ENCODE measurements around the gene PPP1R16B.
A peak's percentile ranks its signal among the peaks of the same experiment; 100 is the strongest.

The PPP1R16B gene

DNA sequence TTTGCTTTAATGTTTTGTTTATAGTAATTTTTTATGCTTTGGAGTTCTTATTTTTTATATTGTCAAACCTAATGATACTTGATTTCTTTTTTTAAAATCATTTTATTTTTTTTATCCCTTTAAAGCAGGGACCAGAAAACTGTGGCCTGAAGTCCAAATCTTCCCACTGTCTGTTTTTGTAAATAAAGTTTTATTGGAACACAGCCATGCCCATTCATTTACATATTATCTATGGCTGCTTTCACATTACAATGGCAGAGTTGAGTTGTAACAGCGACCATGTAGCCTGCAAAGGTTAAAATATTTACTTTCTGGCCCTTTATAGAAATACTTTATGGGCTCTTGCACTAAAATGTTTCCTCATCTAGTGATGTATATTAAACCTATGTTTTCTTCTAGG, 42.3 kb downstream of the PPP1R16B start:
- no peaks in the 10 kb centered on the region for H4K20me1 ChIP-seq (ENCODE audit: insufficient read depth, low read length)
- no peak overlapping the region for H2AFZ ChIP-seq (ENCODE audit: low read length)
- H3K79me2 ChIP-seq (ENCODE audit: insufficient read depth, low read length), result peaks cover 73% of the 10 kb centered on the region
- H3F3A ChIP-seq (ENCODE audit: insufficient read depth, low read length), result peaks cover 9% of the 10 kb centered on the region
- no peak overlapping the region for H3K4me3 ChIP-seq (ENCODE audit: low read depth, low read length, poor library complexity, severe bottlenecking)
- H3K9me3 ChIP-seq (ENCODE audit: low read length), result no peaks in the 10 kb centered on the region
- H3K27ac ChIP-seq (ENCODE audit: low read depth, low read length, poor library complexity, severe bottlenecking), result peak overlapping the region; percentile 56
- no peaks in the 10 kb centered on the region for H3K27me3 ChIP-seq (ENCODE audit: insufficient read depth, low read length)
- peaks cover 35% of the 10 kb centered on the region for H3K36me3 ChIP-seq (ENCODE audit: insufficient read depth, low read length)
- TF ChIP-seq EZH2 (IDR thresholded peaks at IDR 0.05; ENCODE audit: borderline replicate concordance, low read length) (no peak), CTCF (IDR thresholded peaks at IDR 0.05; ENCODE audit: low read length) (no peak)
- no peak overlapping the region for H3K4me2 ChIP-seq (ENCODE audit: low read length)
- peaks cover 58% of the 10 kb centered on the region for H3K4me1 ChIP-seq (ENCODE audit: insufficient read depth, low read length, severe bottlenecking)
- H3K9ac ChIP-seq (ENCODE audit: low read length), result no peak overlapping the region
- H3K9me2 ChIP-seq (ENCODE audit: low read depth, low read length), result no peaks in the 10 kb centered on the region

DNA sequence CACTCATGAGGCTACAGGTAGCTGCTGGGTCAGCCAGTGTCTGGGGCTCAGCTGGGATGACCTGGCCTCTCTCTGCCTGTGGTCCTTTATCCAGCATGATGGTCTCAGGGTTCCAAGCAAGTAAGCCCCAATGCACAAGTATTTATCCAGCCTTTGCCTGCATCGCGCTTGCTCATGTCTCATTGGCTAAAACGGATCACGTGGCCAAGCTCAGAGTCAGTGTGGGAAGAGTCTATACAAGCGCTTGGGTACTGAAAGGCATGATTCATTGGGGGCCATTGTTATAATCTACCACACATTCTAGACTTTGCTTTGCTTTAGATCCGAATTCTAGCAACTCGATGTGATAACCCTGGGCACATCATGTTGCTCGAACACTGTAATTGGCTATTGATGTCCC, 48.3 kb downstream of the PPP1R16B start:
- Histone ChIP-seq H4K20me1 (ENCODE audit: insufficient read depth, low read length) (no peaks in the 10 kb centered on the region), H3K79me2 (ENCODE audit: insufficient read depth, low read length) (peaks cover 24% of the 10 kb centered on the region), H3K4me1 (ENCODE audit: insufficient read depth, low read length, severe bottlenecking) (peaks cover 52% of the 10 kb centered on the region), H3K36me3 (ENCODE audit: insufficient read depth, low read length) (peaks cover 42% of the 10 kb centered on the region), H2AFZ (ENCODE audit: low read length) (no peak overlapping the region), H3K4me3 (ENCODE audit: low read depth, low read length, poor library complexity, severe bottlenecking) (no peak overlapping the region), H3K9ac (ENCODE audit: low read length) (no peak overlapping the region), H3K27me3 (ENCODE audit: insufficient read depth, low read length) (no peaks in the 10 kb centered on the region), H3F3A (ENCODE audit: insufficient read depth, low read length) (no peaks in the 10 kb centered on the region), H3K9me2 (ENCODE audit: low read depth, low read length) (no peaks in the 10 kb centered on the region), H3K27ac (ENCODE audit: low read depth, low read length, poor library complexity, severe bottlenecking) (no peak overlapping the region), H3K9me3 (ENCODE audit: low read length) (no peaks in the 10 kb centered on the region), H3K4me2 (ENCODE audit: low read length) (no peak overlapping the region)
- TF ChIP-seq CTCF (IDR thresholded peaks at IDR 0.05; ENCODE audit: low read length) (no peak), EZH2 (IDR thresholded peaks at IDR 0.05; ENCODE audit: borderline replicate concordance, low read length) (no peak)

DNA sequence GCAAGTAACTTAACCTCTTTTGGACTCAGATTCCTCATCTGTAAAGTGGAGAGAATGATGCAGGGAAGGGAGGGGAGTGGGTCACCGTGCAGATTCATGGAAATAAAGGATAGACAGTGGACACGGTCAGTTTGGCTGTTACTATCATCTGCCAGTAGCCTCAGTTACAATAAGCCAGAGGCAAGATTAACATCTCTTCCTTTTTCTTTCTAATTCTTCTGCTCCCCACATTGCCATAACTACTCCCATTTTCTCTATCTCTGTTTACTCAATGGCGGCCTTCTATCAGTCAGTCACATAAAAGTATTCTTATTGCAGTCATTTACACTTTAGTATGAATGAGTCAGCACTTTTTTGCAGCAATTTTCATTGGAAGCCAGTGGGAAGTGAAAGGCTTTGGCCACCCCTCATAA, 49.2 kb downstream of the PPP1R16B start:
- Histone ChIP-seq H3K4me2 (ENCODE audit: low read length) (no peak overlapping the region), H3K9me3 (ENCODE audit: low read length) (no peaks in the 10 kb centered on the region), H3K27me3 (ENCODE audit: insufficient read depth, low read length) (no peaks in the 10 kb centered on the region), H3K9ac (ENCODE audit: low read length) (no peak overlapping the region), H3K27ac (ENCODE audit: low read depth, low read length, poor library complexity, severe bottlenecking) (peak overlapping the region; percentile 65), H3K79me2 (ENCODE audit: insufficient read depth, low read length) (peaks cover 15% of the 10 kb centered on the region), H3K36me3 (ENCODE audit: insufficient read depth, low read length) (peaks cover 41% of the 10 kb centered on the region), H3F3A (ENCODE audit: insufficient read depth, low read length) (no peaks in the 10 kb centered on the region), H3K9me2 (ENCODE audit: low read depth, low read length) (no peaks in the 10 kb centered on the region), H3K4me3 (ENCODE audit: low read depth, low read length, poor library complexity, severe bottlenecking) (no peak overlapping the region), H2AFZ (ENCODE audit: low read length) (no peak overlapping the region), H4K20me1 (ENCODE audit: insufficient read depth, low read length) (no peaks in the 10 kb centered on the region), H3K4me1 (ENCODE audit: insufficient read depth, low read length, severe bottlenecking) (peaks cover 61% of the 10 kb centered on the region)
- TF ChIP-seq EZH2 (IDR thresholded peaks at IDR 0.05; ENCODE audit: borderline replicate concordance, low read length) (no peak), CTCF (IDR thresholded peaks at IDR 0.05; ENCODE audit: low read length) (no peak)

Measured in OCI-LY1 (cell line).